22Rv1 (cell line): ENCODE measurements around the gene NINJ2.

Source experiments
- H3K27ac ChIP-seq: fragments of 450-650 bp; 2 replicates; pipeline ENCODE4 v1.5.1; 2017
- CTCF ChIP-seq: fragments of 450-650 bp; IDR thresholded peaks from 2 replicates; pipeline ENCODE4 v1.5.1; 2017; ENCODE audit warnings: mild to moderate bottlenecking
- ZFX ChIP-seq: fragments of 450-650 bp; IDR thresholded peaks from 2 replicates; pipeline ENCODE4 v1.6.1; 2017; ENCODE audit warnings: antibody characterized with exemption, borderline replicate concordance

Gene NINJ2

GRCh38 chr12:530308-530707 is 132.9 kb downstream of the NINJ2 start:
- TF ChIP-seq CTCF: no peak
- no peak for TF ChIP-seq ZFX
- H3K27ac ChIP-seq: no peak overlapping the region

GRCh38 chr12:527729-528128 is 135.5 kb downstream of the NINJ2 start:
- H3K27ac ChIP-seq: no peak overlapping the region
- TF ChIP-seq ZFX: no peak
- no peak for TF ChIP-seq CTCF

GRCh38 chr12:527241-527640 is 136.0 kb downstream of the NINJ2 start:
- TF ChIP-seq CTCF (no peak), ZFX (no peak)

GRCh38 chr12:526089-526488 is 137.2 kb downstream of the NINJ2 start:
- no peak for TF ChIP-seq ZFX
- no peak overlapping the region for H3K27ac ChIP-seq

More at GRCh38 chr12:527241-527640, 136.0 kb downstream of the NINJ2 start:
- H3K27ac ChIP-seq: no peak overlapping the region

GRCh38 chr12:524167-524951 is 138.9 kb downstream of the NINJ2 start:
- TF ChIP-seq CTCF (no peak), ZFX (no peak)
- peak overlapping the region; percentile 62 for H3K27ac ChIP-seq

- H3K27ac ChIP-seq: no peak overlapping the region
- TF ChIP-seq ZFX (no peak), CTCF (no peak)
These were observed 140.4 kb downstream of the NINJ2 start for GRCh38 chr12:522692-523378.

- H3K27ac ChIP-seq: no peak overlapping the region
- TF ChIP-seq CTCF (no peak), ZFX (no peak)
These were observed 143.1 kb downstream of the NINJ2 start for GRCh38 chr12:520119-520518.
